Stimulated activated CD8-positive, alpha-beta memory T cell treated with anti-CD3 and anti-CD28 coated beads, Interleukin-4, amount 100 ng/mL, for 4 hours (primary cell): ENCODE measurements around the gene FARP2.
"Not testable (repeated sequence)": the region's sequence is repeated elsewhere in the genome, so short reads cannot be mapped to it uniquely, and the experiment has no call there.

ENCODE experiments used
- DNase-seq, 2 donors: peaks; one replicate each; pipeline ENCODE4 v3.0.0-alpha.2; 2020; ENCODE audit warnings: low read depth in 2 of 2, low spot score in 1 of 2

Gene FARP2

DNA sequence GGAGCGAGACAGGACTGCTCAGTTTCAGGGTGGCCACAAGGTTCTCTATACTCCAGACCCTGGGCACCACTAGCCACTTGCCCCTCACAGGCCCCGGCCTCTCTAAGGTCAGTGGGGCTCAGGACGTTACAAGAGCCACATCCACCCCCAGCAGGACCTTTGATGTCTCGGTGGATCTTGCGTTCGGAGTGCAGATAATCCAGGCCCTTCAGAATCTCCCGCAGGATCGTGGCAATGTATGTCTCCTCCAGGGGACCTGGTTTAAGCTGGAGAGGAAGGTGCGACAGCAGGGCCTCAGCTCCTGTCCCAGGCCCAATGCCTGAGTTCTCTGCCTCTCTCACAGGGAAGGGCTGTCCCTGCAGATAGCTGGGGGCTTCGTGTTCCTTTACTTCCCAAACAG lies 143.9 kb downstream of the FARP2 start:
- no peak for DNase-seq

GRCh38 chr2:241500431-241500975 lies 144.4 kb downstream of the FARP2 start:
- no peak for DNase-seq

DNA sequence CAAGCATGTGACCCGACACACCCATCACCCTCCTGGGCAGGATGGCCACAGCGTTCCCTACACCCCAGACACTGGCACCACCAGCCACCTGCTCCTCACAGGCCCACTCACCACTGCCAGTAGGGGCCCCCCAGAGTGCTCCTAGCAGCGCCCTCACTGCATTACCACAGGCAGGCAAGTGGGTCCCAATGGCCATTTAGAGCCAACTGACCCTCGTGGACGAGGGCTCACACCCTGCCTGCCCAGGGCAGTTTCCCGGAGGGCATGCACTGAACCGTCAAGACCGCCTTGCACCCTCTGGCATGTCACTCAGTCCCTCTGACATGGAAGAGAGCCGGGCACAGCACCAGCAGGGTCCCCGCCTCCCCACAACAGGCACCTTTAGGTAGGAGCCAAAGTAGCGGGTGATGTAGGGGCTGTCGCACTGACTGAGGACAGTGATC lies 145.0 kb downstream of the FARP2 start:
- DNase-seq = no peak

GRCh38 chr2:241501551-241501950 lies 145.5 kb downstream of the FARP2 start:
- DNase-seq = no peak

DNA sequence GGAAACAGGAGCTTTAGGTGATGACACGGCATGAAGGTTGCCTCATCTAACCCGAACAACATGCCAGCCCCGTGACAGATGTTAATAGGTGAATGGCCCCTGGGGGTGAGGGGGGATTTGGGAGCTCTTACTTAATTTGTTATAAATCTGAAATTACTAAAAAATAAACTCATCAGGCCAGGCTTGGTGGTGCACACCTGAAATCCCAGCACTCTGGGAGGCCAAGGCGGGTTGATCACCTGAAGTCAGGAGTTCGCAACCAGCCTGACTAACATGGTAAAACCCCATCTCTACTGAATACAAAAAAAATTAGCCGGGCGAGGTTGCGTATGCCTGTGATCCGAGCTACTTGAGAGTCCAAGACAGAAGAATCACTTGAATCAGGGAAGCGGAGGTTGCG lies 146.2 kb downstream of the FARP2 start:
- DNase-seq = no peak

DNA sequence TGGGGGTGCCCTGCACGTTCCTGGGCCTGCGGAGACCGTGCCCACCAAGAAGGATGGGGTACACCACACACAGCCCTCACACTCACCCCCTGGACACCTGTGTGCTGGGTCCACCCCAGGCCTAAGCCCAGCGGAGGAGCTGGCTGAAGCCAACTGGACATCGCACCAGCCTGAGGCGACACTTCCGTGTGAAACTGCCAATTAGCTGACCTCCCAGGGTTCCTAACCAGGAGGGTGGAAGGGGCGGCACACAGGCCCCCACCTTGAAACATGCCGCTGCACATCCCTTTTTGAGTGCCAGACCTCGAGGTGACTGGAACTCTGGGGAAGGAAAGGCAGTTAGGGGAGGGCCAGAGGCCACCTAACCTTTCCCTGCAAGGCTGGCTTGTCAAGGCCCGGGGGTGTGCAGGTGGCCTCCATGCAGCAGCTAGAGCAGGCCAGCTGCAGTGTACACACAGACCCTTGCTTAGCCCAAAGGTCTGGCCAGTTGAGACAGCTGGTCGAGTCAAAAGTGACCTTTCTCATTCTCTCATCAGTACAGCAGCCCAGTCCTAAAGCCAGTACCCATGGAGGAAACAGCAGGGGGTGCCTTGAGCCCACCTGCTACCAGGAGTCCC lies 147.8 kb downstream of the FARP2 start:
- no peak for DNase-seq

- DNase-seq = no peak
Observed at GRCh38 chr2:241505086-241505780, 149.1 kb downstream of the FARP2 start.

- no peak for DNase-seq
Observed at GRCh38 chr2:241505781-241506201, 149.7 kb downstream of the FARP2 start.

GRCh38 chr2:241506317-241506716 lies 150.2 kb downstream of the FARP2 start:
- DNase-seq = not testable (repeated sequence)

GRCh38 chr2:241506793-241507429 lies 150.8 kb downstream of the FARP2 start:
- no peak for DNase-seq

DNA sequence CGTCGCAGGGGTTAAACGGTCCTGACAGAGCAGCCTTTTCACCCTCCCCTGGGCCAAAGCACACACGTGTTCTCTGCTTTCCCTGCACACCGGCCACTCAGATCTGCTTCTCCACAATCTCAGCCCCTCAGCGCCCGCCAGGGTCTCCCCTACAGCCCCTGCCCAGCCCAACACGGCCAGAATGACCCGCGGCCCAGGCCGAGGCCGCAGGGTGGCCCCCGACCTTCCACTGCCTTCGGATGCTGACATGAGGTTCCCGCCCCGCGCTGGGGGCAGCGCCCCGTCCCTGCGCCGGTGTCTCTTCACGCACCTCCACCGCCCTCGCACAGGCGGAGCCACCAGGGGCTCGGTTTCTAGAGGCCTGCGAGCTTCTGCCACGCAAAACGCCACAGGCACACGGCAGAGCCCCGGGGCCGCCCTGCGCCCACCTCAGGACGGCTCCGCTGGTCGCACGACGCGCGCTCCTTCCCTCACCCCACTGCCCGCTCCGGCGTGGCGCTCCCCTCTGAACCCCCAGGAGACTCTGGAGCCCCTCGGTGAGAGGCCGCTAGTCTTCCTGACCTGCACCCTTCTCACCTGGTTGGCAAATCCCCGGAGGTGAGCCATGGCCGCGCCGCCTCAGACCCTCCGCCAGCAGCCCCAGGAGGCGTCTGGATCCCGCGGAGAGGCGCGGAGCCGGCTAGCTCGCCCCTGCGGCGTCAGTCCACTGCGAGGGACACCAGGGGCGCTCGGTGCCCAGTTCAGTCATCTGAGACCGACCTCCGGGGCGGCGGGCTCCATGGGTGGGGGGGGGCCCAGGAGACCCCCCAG lies 151.6 kb downstream of the FARP2 start:
- peak in 1 of 2 donors; percentile 8 for DNase-seq

DNA sequence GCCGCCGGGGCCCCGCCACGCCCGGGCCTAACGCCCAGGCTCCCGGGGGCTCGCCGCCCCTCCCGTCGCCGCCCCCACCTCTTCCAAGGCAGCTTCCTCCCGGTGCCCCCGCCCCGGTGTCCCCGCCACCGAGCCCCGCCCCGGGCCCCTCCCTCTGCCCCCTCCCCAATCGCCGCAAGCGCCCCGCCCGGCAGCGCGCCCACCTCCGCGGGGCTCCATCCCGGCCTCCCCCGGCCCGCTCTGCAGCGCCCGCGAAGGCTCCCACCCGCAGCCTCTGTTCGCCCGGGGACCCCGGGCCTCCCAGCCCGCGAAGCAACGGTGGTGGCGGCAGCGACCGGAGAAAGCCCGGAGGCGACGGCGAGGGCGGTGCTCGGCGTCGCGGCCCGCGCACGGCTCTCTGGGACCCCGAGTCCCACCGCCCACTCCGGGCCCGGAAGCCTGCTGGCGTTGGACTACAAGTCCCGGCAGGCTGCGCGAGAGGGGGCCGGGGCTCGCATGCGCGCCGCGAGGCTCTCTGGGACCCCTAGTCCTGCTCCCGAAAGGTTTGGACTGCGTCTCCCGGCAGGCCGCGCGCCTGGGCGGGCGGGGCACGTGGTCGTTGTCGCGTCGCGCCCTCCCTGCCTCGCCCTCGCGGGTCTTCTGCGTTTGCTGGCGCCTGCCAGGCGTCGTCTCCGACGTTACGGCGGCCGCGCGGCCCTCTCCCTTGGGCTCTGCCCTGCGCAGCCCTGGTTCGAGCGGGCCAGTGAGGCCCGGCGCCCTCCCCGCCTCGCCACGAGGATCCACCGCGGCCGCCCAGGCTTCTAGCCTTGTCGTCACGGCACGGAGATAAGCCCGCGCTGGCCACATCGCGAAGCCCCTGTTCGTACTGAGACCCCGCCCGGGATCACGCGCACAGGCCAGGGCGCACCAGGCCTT lies 152.4 kb downstream of the FARP2 start, which contains the start of gene STK25:
Gene STK25 (minus strand): TSS at position 345 of the 915 bp plus-strand sequence. CDS start 549 bp downstream, outside the sequence.
- DNase-seq = peak; percentile 95 to 96

DNA sequence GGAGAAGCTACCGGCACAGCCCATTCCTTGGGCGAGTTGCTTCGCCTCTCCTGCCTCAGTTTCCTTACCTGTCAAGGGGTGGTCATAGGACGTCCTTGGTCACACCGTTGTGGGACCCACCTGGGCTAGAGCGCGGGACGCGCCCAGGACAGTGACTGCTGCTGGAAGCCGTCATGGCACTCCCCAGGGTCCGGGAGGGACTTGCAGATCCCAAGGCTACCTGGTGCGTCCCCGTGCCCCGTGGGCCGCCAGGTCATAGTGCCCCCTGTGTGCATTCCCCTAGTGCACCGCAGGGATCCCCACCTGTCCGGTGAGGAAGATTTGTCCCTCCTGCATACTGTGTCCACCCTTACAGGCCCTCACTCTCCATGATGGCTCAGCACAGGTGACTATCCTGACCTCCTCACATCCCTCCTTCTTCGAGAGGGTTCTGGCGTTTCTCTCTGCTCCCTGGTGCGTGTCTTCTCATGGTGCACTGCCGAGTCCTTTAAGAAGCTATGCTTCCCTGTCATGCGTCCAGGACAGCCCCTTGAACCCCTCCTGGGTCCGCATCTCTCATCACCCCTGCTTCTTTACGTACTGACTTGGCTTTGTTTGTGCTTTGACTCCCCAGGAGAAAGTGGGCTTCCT lies 153.2 kb downstream of the FARP2 start:
- no peak for DNase-seq

DNA sequence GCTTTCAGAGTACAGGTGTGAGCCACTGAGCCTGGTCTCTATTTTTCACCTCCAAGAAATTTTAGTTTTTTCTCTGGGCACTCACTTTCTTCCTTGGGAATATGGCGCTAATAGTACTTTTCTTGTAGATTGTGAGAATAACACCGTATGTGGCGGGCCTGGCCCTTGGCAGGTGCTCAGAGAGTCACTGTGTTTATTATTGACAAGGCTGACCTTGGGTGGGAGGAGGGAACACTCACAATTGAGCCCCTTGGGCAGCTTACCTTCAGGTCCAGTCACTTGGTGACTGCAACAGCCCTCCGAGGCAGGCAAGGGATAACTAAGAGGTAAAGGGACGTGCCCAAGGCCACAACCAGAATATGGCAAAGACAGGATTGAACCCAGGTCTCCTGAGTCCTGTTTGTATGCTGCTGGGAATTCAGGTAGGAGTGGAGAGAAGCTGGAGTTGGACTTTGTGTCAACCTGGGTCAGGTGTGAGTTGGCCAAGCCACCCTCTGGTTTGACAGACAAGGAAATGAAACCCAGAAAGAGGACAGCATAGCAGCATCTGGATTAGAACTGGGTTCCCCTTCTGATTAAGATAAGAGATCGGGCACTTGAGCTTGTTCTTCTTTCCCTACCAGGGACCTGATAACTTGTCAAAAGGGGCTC lies 155.1 kb downstream of the FARP2 start:
- no peak for DNase-seq

DNA sequence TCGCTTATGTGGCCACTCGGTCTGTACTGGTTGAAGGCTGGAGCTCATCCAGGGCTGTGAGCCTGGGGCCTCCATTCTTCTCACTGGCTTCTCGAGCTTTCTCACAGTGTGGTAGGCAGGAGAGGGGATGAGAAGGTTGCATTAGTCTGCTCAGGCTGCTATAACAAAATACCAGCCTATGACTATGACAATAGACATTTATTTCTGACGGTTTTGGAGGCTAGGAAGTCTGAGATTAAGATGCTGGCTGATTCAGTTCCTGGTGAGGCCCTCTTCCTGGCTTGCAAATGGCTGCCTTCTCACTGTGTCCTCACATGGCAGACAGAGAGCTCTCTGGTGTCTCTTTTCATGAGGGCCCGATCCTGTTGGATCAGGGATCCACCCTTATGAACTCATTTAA lies 158.5 kb downstream of the FARP2 start:
- DNase-seq = no peak

- DNase-seq = no peak
Observed at GRCh38 chr2:241514986-241515737, 159.1 kb downstream of the FARP2 start.

- no peak for DNase-seq
Observed at GRCh38 chr2:241516520-241516965, 160.5 kb downstream of the FARP2 start.

DNA sequence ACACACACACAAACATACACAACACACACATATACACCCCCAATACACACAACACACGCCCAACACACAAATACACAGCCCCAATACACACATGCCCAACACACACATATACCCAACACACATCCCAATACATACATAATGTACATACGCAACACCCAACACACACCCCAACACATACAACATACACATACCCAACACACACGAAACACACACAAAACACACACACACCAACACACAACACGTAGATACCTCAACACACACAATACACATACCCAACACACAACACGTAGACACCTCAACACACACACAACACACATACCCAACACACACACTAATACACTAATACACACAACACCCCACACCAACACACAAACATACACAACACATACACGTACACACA lies 161.2 kb downstream of the FARP2 start:
- no peak for DNase-seq
